Erythroblast (primary cell): ENCODE measurements around the gene BRIP1.

Experiments
- GATA1 ChIP-seq: IDR thresholded peaks from 2 replicates; pipeline ENCODE4 v1.6.1; 2011; ENCODE audit warnings: low read depth, mild to moderate bottlenecking, control low read depth, low read length, moderate library complexity
- POLR2A ChIP-seq: IDR thresholded peaks from 2 replicates; pipeline ENCODE4 v1.6.1; 2011; ENCODE audit warnings: mild to moderate bottlenecking, low read length

DNA sequence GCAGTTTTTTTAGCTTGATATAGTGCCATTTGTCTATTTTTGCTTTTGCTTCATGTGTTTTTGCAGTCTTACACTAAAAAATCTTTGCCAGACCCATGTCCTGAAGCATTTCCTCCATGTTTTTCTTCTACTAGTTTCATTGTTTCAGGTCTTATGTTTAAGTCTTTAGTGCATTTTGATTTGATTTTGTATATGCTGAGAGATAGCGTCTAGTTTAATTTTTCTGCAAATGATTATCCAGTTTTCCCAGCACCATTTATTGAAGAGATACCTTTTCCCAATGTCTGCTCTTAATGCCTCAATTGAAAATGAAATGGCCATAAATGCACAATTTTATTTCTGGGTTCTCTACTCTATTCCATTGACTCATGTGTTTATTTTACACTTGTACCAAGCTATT, 231.5 kb downstream of the BRIP1 start:
- TF ChIP-seq POLR2A (no peak), GATA1 (no peak)
